GM10266 (cell line): ENCODE data around the gene CRTAC1.

Source experiments
- DNase-seq: peaks from one replicate; pipeline ENCODE4 v3.0.0; 2012; ENCODE audit errors: extremely low spot score
- TF ChIP-seq, protein P1 (sequence below): IDR thresholded peaks from 2 replicates; pipeline ENCODE4 v1.5.1; 2012; ENCODE audit warnings: mild to moderate bottlenecking, low read depth; ENCODE audit not compliant: control insufficient read depth, insufficient read depth; ENCODE audit errors: missing control alignments

Gene CRTAC1, protein sequence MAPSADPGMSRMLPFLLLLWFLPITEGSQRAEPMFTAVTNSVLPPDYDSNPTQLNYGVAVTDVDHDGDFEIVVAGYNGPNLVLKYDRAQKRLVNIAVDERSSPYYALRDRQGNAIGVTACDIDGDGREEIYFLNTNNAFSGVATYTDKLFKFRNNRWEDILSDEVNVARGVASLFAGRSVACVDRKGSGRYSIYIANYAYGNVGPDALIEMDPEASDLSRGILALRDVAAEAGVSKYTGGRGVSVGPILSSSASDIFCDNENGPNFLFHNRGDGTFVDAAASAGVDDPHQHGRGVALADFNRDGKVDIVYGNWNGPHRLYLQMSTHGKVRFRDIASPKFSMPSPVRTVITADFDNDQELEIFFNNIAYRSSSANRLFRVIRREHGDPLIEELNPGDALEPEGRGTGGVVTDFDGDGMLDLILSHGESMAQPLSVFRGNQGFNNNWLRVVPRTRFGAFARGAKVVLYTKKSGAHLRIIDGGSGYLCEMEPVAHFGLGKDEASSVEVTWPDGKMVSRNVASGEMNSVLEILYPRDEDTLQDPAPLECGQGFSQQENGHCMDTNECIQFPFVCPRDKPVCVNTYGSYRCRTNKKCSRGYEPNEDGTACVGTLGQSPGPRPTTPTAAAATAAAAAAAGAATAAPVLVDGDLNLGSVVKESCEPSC

DNA sequence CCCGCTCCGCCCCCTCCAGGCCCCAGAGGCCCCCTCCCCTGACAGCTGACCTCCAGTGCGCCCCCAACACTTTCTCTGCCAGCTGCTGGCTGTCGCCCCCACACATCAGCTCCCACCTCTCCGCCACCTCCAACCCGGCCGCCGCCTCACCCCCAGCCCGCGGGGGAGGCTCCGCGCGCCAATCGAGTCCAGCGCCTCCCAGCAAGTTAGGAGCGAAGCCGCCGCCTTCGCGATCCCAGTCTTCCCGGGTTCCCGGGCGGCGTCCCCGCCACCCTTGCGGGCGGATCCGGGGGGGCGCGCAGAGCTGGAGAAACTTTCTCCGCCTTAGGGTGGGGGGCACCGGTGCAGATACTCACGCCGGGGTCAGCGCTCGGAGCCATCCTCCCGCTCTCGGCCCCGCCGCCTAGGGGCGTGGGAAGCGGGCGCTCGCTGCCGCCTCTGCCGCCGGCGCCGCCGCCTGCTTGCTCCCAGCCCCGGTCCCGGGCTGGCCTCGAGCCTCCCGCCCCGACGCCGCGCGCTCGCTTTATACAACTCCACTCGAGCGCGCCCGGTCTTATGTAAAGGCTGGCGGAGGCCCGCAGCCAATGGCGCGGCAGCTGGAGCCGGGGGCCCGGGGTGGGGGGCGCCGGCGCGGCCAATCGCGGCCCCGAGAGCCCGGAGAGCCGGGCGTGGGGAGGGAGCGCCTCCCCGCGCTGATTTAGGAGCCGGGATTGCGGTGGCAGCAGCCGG, at the start of gene CRTAC1:
CRTAC1 (minus strand) TSS at position 529 of the 729 bp plus-strand sequence; CDS start at position 380, 149 bp downstream.
- peak; percentile 37 for DNase-seq
- TF ChIP-seq, protein P1, sequence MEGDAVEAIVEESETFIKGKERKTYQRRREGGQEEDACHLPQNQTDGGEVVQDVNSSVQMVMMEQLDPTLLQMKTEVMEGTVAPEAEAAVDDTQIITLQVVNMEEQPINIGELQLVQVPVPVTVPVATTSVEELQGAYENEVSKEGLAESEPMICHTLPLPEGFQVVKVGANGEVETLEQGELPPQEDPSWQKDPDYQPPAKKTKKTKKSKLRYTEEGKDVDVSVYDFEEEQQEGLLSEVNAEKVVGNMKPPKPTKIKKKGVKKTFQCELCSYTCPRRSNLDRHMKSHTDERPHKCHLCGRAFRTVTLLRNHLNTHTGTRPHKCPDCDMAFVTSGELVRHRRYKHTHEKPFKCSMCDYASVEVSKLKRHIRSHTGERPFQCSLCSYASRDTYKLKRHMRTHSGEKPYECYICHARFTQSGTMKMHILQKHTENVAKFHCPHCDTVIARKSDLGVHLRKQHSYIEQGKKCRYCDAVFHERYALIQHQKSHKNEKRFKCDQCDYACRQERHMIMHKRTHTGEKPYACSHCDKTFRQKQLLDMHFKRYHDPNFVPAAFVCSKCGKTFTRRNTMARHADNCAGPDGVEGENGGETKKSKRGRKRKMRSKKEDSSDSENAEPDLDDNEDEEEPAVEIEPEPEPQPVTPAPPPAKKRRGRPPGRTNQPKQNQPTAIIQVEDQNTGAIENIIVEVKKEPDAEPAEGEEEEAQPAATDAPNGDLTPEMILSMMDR = no peak

DNA sequence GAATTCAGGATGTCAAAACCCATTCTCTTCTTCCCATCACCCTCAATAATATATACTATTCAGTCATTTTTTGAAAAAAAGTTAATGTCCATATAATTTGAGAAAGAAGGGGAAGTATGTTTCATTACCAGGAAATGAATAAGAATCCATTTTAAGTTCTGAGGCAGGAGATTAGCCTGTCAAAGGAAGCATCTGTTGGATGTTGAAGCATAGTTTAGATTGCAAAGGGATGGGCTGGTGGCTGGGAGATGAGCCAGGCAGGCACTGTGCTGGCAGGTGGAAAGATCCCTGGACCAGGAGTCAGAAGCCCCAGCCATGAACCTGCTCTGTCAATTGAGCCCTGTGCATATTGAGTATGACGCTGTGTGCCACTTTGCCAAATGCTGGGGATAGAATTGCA, 48.4 kb upstream of the CRTAC1 start:
- TF ChIP-seq, protein P1 = no peak
- no peak for DNase-seq

DNA sequence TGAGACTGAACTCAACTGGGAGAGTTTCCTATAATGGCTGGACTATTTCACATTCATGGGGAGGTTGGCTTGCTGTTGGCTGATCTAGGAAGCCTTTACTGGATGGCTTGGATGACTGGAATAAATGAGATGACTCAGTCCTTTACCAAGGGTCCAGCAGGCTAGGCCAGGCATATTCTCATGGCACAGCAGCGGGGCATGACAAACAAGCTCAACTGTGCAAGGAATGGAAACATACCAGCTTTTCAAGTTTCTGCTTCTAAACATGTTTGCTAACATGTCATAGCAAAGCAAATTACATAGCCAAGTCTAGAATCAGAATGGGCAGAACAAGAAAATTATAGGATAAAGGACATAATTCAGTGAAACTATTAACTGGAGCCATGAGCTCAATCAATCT, 46.8 kb upstream of the CRTAC1 start:
- TF ChIP-seq, protein P1 = no peak
- DNase-seq = no peak

DNA sequence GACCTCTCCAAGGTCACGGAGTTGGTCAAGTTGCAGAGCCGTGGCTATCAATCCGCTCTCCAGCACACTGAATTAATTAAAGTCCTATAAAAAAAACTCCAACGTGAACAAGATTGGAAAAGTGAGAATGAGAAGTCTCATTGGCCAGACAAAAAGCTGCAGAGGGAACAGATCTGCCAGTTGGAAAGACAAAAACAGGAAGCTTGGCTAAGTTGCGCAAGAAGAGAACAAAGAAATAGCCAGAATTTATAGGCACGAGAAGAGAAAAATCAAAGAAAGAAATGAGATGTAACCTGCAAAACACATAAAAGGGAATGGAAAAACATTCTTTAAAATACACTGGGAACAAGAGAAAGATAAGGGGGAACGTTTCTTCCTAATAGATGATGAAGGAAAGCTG, 45.7 kb upstream of the CRTAC1 start:
- TF ChIP-seq, protein P1 = no peak
- no peak for DNase-seq

DNA sequence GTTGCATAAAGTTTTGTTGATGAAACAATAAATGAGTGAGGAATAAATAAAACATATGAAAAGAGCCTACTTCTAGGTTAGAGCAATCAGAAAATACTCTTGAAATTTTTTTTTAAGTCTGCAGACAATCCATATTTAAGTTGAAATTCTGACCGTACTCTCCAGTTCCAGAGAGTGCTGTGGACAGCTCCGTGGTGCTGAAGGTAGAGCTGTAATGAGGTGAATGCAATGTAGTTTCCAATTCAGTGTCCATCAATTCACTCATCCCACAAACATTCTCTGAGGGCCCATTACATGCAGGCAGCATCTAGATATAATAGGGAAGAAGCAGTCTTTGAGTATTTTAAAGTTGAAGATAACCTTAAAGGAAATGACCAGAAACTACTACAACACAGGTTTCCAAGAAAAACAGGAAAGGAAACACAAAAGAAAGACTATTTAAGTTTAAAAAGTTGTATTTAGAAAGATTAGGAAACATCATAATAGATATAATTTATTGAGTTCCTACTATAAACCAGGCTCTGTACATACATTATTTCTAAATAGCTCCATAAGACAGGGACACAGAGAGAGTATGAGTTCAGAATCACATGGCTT, 44.0 kb upstream of the CRTAC1 start:
- TF ChIP-seq, protein P1 = no peak
- no peak for DNase-seq

DNA sequence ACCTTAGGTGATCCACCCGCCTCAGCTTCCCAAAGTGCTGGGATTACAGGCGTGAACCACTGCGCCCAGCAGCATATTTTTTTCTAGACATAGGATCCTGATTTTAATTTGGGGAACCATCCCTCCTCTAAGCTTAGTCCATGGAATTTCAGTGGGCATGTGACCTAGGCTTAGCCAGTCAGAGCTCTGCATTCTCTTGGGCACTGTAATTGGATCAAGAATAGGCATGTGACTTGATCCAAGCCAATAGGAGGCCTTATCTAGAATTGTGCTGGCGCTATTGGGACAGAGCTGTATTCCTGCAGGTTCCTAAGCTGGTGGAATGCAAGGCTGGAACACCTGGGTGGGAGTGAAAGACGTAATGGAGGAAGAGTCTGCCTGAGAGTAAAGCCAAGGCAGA, 36.7 kb upstream of the CRTAC1 start:
- TF ChIP-seq, protein P1 = no peak
- DNase-seq = no peak

DNA sequence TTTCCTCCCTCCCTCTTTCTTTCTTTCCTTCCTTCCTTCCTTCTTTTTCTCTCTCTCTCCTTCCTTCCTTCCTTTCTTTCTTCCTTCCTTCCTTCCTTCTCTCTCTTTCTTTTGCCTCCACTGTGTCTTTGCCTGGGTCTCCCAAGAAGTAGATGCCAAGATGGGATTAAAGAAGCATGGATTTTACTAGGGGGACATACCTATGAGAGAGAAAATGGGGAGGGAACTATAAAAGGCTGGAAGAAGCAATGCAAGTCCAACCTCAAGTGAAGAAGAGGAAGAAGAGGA, 33.3 kb upstream of the CRTAC1 start:
- TF ChIP-seq, protein P1 = no peak
- DNase-seq = no peak
